ENCODE data around the gene ASTL. TPM values are rescaled to one million over a fixed set of nuclear protein-coding genes. Genes with fewer than 3 reads are reported as not detected.

ASTL gene
- total and polyA plus RNA-seq, 4 donors: not detected

DNA sequence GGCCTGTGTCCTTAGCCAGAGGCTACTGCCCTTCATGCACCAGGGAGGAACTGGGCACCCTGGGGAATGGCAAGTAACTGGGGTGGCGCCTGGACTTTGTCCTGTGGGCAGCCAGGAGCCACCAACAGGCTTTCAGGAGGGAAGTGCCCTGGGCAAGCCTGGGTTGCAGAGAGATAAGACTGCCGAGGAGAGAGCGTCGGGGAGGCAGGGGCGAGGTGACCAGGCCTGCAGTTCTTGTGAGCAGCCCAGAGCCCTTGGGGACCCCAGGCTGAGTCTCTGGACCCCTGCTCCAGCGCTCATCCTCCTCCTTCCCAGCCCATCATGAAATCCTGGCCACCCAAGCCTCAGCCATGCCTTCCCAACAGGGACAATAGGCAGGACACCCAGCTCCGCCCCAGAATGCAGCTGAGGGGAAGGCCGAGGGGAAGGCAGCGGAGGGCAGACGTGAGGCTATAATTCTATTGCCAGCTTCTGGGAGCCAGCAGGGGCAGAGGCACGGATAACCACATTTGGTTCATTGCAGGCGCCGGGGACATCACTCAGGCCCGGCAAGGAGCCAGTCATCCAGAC, 47.1 kb downstream of the ASTL start:
- Histone ChIP-seq H3K27me3 (ENCODE audit: control insufficient read depth in 4 of 4, insufficient read depth in 4 of 4, low read length in 3 of 4) (no peaks in the 10 kb centered on the region), H3K9ac (ENCODE audit: low read depth in 1 of 2, low read length in 2 of 2) (no peak overlapping the region), H3K4me3 (ENCODE audit: low read depth in 1 of 3, low read length in 3 of 3) (no peak overlapping the region), H3K4me1 (ENCODE audit: control insufficient read depth in 4 of 4, insufficient read depth in 4 of 4, low read length in 3 of 4) (no peaks in the 10 kb centered on the region), H3K9me3 (ENCODE audit: control insufficient read depth in 4 of 4, low read length in 3 of 4) (no peaks in the 10 kb centered on the region), H3K36me3 (ENCODE audit: control insufficient read depth in 4 of 4, insufficient read depth in 3 of 4, low read depth in 1 of 4, low read length in 3 of 4) (no peaks in the 10 kb centered on the region), H3K27ac (ENCODE audit: low read depth in 1 of 2, low read length in 2 of 2) (no peak overlapping the region)
- no peak for DNase-seq (ENCODE audit: low spot score)
- TF ChIP-seq RXRA (IDR thresholded peaks at IDR 0.05) (no peak), SP1 (IDR thresholded peaks at IDR 0.05) (no peak), GABPA (IDR thresholded peaks at IDR 0.05 in 1 of 2, conservative IDR thresholded peaks at IDR 0.05 in 1 of 2) (no peak), EGR1 (IDR thresholded peaks at IDR 0.05; ENCODE audit: low read depth in 2 of 2) (no peak), HNF4A (conservative IDR thresholded peaks at IDR 0.05) (peak; percentile 9 to 49), JUND (IDR thresholded peaks at IDR 0.05) (no peak)
- TF ChIP-seq, protein P1, sequence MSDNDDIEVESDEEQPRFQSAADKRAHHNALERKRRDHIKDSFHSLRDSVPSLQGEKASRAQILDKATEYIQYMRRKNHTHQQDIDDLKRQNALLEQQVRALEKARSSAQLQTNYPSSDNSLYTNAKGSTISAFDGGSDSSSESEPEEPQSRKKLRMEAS (IDR thresholded peaks at IDR 0.05): no peak
- WGBS: 81% methylated on average over 14 of the region's 14 CpGs

DNA sequence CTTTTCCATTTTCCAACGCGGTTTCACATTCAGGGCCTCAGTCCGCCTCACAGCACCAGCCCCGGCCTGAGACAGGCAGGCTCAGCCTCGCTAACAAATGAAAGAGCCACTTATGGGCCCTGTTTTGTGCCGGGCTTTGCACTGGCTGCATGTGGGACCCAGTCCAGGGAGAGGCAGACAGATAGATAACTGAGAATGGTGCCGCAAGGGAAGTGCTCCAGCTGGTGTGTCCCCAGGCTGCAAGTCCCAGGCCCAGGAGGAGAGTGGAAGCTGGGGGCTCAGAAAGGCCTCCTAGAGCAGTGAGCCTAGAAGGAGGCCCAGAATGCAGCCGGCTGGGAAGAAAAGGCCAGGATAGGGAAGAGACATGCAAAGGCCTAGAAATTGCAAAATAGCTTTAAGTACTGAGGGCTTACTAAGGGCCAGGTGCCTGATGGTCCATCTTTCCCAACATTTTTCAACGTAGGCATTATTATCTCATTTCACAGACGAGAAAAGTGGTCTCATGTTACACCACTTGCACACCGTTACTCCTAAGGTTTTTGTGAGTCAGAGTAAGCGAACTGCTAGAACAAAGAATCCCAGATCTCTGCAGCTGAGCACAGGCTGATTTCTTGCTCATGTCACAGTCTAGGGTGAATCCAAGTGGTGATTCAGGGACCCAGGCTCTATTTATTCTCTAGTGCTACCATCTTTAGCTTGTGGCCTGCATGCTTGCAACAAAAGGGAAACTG, 47.9 kb downstream of the ASTL start:
- Histone ChIP-seq H3K4me3 (ENCODE audit: low read depth in 1 of 3, low read length in 3 of 3) (no peak overlapping the region), H3K36me3 (ENCODE audit: control insufficient read depth in 4 of 4, insufficient read depth in 3 of 4, low read depth in 1 of 4, low read length in 3 of 4) (no peaks in the 10 kb centered on the region), H3K27me3 (ENCODE audit: control insufficient read depth in 4 of 4, insufficient read depth in 4 of 4, low read length in 3 of 4) (no peaks in the 10 kb centered on the region), H3K27ac (ENCODE audit: low read depth in 1 of 2, low read length in 2 of 2) (no peak overlapping the region), H3K9ac (ENCODE audit: low read depth in 1 of 2, low read length in 2 of 2) (no peak overlapping the region), H3K9me3 (ENCODE audit: control insufficient read depth in 4 of 4, low read length in 3 of 4) (no peaks in the 10 kb centered on the region), H3K4me1 (ENCODE audit: control insufficient read depth in 4 of 4, insufficient read depth in 4 of 4, low read length in 3 of 4) (no peaks in the 10 kb centered on the region)
- DNase-seq (ENCODE audit: low spot score): no peak
- TF ChIP-seq, protein P2, sequence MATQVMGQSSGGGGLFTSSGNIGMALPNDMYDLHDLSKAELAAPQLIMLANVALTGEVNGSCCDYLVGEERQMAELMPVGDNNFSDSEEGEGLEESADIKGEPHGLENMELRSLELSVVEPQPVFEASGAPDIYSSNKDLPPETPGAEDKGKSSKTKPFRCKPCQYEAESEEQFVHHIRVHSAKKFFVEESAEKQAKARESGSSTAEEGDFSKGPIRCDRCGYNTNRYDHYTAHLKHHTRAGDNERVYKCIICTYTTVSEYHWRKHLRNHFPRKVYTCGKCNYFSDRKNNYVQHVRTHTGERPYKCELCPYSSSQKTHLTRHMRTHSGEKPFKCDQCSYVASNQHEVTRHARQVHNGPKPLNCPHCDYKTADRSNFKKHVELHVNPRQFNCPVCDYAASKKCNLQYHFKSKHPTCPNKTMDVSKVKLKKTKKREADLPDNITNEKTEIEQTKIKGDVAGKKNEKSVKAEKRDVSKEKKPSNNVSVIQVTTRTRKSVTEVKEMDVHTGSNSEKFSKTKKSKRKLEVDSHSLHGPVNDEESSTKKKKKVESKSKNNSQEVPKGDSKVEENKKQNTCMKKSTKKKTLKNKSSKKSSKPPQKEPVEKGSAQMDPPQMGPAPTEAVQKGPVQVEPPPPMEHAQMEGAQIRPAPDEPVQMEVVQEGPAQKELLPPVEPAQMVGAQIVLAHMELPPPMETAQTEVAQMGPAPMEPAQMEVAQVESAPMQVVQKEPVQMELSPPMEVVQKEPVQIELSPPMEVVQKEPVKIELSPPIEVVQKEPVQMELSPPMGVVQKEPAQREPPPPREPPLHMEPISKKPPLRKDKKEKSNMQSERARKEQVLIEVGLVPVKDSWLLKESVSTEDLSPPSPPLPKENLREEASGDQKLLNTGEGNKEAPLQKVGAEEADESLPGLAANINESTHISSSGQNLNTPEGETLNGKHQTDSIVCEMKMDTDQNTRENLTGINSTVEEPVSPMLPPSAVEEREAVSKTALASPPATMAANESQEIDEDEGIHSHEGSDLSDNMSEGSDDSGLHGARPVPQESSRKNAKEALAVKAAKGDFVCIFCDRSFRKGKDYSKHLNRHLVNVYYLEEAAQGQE (IDR thresholded peaks at IDR 0.05): no peak
- no peak for TF ChIP-seq EGR1 (IDR thresholded peaks at IDR 0.05; ENCODE audit: low read depth in 2 of 2)
- 90% methylated on average over 12 of the region's 12 CpGs for WGBS

DNA sequence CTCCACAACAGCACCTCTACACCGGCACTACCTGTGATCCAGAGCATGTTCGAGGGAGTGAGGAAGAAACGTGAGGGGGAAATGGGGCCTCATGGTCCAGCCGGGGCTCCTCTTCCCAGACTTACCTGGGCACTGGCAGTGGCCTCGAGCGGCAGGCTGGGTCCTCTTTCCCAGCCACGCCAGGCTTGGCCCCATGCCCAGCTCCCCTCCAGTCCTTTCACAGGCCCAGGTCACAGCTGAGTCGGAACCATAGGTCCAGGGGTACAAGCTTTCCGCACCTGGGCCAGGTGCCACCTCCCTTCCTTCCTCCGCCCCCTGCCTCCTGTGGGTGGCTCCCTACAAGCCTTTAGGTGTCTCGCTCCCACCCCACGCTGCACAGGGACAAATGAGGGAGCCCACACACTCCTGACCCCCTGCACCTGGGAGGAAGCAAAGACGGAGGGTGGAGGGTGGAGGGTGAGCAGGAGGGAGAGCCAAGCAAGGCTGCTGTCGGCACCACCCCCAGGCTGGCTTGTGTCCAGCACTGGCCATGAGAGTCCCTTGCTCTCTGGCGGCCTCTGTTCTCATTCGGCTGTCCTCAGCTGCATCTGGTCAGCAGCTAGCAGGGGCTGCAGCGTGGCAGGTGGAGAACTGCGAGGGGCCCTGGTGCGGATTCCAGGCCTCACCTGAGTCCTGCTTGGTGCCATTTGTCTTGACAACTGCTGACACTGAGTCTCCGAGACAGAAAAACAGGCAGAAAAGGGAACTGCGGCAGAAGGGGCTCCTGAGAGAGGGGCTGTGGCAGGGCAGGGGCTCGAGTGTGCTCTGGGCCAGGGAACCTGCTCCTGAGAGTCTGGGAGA, 48.7 kb downstream of the ASTL start:
- WGBS: 81% methylated on average over 22 of the region's 22 CpGs
- Histone ChIP-seq H3K9me3 (ENCODE audit: control insufficient read depth in 4 of 4, low read length in 3 of 4) (no peaks in the 10 kb centered on the region), H3K27me3 (ENCODE audit: control insufficient read depth in 4 of 4, insufficient read depth in 4 of 4, low read length in 3 of 4) (no peaks in the 10 kb centered on the region), H3K27ac (ENCODE audit: low read depth in 1 of 2, low read length in 2 of 2) (no peak overlapping the region), H3K36me3 (ENCODE audit: control insufficient read depth in 4 of 4, insufficient read depth in 3 of 4, low read depth in 1 of 4, low read length in 3 of 4) (no peaks in the 10 kb centered on the region), H3K4me1 (ENCODE audit: control insufficient read depth in 4 of 4, insufficient read depth in 4 of 4, low read length in 3 of 4) (no peaks in the 10 kb centered on the region), H3K9ac (ENCODE audit: low read depth in 1 of 2, low read length in 2 of 2) (no peak overlapping the region), H3K4me3 (ENCODE audit: low read depth in 1 of 3, low read length in 3 of 3) (no peak overlapping the region)
- TF ChIP-seq RXRA (IDR thresholded peaks at IDR 0.05) (no peak), EGR1 (IDR thresholded peaks at IDR 0.05; ENCODE audit: low read depth in 2 of 2) (no peak), TAF1 (conservative IDR thresholded peaks at IDR 0.05) (no peak), FOXA1 (IDR thresholded peaks at IDR 0.05) (no peak), YY1 (IDR thresholded peaks at IDR 0.05) (no peak), NR2F2 (IDR thresholded peaks at IDR 0.05) (no peak), HNF4G (IDR thresholded peaks at IDR 0.05) (no peak), JUND (IDR thresholded peaks at IDR 0.05) (no peak)
- TF ChIP-seq, protein P1 (IDR thresholded peaks at IDR 0.05): no peak
- TF ChIP-seq, protein P3, sequence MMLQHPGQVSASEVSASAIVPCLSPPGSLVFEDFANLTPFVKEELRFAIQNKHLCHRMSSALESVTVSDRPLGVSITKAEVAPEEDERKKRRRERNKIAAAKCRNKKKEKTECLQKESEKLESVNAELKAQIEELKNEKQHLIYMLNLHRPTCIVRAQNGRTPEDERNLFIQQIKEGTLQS (IDR thresholded peaks at IDR 0.05): no peak
- TF ChIP-seq, protein P4, sequence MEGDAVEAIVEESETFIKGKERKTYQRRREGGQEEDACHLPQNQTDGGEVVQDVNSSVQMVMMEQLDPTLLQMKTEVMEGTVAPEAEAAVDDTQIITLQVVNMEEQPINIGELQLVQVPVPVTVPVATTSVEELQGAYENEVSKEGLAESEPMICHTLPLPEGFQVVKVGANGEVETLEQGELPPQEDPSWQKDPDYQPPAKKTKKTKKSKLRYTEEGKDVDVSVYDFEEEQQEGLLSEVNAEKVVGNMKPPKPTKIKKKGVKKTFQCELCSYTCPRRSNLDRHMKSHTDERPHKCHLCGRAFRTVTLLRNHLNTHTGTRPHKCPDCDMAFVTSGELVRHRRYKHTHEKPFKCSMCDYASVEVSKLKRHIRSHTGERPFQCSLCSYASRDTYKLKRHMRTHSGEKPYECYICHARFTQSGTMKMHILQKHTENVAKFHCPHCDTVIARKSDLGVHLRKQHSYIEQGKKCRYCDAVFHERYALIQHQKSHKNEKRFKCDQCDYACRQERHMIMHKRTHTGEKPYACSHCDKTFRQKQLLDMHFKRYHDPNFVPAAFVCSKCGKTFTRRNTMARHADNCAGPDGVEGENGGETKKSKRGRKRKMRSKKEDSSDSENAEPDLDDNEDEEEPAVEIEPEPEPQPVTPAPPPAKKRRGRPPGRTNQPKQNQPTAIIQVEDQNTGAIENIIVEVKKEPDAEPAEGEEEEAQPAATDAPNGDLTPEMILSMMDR (IDR thresholded peaks at IDR 0.05; ENCODE audit: low read depth, low read length, missing input control): no peak
- peak; percentile 33 for DNase-seq (ENCODE audit: low spot score)

Data from liver (tissue), 9 donors.